ENCODE data around the gene TPRN. TPM values are rescaled to one million over a fixed set of nuclear protein-coding genes. Genes with fewer than 3 reads are reported as not detected.
A peak's percentile ranks its signal among the peaks of the same experiment; 100 is the strongest.

Gene TPRN
- total RNA-seq, 2 donors from 2014 or later, result 90.0 to 91.3 TPM

DNA sequence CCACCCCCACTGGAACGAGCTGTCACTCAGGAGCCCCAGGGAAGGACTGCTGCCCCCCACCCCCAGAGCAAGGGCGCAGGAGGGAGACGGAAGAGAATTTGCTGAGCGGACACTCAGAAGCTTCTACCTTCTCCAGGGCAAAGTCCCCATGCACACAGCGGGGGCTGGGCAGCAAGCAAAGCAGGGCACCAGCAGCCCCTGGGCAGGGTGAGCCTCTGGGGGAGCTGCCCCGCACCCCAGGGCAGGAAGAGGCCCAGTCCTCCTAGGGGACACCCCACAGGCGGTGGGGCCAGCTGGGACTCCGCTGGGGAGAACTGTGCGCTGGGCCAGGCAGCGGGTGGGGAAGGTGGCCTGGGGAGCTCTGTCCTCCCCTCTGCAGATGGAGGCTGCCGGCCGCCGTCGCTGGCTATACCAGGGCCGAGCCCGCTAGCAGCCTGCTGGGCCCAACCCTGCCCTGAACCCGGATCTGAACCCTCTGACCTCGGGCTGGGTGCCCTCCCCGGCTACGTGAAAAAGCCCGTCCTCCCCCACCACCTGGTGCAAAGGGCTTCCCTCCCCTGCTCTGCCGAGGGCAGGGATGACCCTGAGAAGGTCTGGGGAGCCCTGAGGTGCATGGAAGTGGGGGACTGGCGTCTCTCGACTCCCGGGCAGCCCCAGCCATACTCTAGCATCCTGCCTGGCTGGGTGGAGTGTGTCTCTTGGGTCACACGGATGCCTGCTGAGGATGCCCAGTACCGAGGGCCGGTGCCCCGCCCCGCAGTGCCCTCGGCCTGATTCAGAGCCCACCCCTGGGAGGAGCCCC lies 29.6 kb upstream of the TPRN start:
- Histone ChIP-seq H3K27me3 (peaks cover 0 to 20% of the 10 kb centered on the region in 2 donors), H3K27ac (no peak overlapping the region), H3K36me3 (replicated peaks in 1 of 2; ENCODE audit: insufficient read depth in 1 of 2, low read depth in 2 of 2) (no peaks in the 10 kb centered on the region), H3K4me3 (no peak overlapping the region), H3K9me3 (no peaks in the 10 kb centered on the region), H3K4me1 (peaks cover 22% of the 10 kb centered on the region)
- ATAC-seq (no peak), DNase-seq (no peak)
- intact Hi-C loops (cut with DNase I), result loop anchor here (5.0 kb wide), 2 partner anchors 38 to 113 kb away; no protein-coding TSS in a partner anchor
- TF ChIP-seq, protein P1, sequence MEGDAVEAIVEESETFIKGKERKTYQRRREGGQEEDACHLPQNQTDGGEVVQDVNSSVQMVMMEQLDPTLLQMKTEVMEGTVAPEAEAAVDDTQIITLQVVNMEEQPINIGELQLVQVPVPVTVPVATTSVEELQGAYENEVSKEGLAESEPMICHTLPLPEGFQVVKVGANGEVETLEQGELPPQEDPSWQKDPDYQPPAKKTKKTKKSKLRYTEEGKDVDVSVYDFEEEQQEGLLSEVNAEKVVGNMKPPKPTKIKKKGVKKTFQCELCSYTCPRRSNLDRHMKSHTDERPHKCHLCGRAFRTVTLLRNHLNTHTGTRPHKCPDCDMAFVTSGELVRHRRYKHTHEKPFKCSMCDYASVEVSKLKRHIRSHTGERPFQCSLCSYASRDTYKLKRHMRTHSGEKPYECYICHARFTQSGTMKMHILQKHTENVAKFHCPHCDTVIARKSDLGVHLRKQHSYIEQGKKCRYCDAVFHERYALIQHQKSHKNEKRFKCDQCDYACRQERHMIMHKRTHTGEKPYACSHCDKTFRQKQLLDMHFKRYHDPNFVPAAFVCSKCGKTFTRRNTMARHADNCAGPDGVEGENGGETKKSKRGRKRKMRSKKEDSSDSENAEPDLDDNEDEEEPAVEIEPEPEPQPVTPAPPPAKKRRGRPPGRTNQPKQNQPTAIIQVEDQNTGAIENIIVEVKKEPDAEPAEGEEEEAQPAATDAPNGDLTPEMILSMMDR (IDR thresholded peaks at IDR 0.05), result no peak
- TF ChIP-seq POLR2A (IDR thresholded peaks at IDR 0.05), result no peak
- 54 to 65% methylated on average over 10 to 29 of the region's 31 CpGs for WGBS, 2 donors

DNA sequence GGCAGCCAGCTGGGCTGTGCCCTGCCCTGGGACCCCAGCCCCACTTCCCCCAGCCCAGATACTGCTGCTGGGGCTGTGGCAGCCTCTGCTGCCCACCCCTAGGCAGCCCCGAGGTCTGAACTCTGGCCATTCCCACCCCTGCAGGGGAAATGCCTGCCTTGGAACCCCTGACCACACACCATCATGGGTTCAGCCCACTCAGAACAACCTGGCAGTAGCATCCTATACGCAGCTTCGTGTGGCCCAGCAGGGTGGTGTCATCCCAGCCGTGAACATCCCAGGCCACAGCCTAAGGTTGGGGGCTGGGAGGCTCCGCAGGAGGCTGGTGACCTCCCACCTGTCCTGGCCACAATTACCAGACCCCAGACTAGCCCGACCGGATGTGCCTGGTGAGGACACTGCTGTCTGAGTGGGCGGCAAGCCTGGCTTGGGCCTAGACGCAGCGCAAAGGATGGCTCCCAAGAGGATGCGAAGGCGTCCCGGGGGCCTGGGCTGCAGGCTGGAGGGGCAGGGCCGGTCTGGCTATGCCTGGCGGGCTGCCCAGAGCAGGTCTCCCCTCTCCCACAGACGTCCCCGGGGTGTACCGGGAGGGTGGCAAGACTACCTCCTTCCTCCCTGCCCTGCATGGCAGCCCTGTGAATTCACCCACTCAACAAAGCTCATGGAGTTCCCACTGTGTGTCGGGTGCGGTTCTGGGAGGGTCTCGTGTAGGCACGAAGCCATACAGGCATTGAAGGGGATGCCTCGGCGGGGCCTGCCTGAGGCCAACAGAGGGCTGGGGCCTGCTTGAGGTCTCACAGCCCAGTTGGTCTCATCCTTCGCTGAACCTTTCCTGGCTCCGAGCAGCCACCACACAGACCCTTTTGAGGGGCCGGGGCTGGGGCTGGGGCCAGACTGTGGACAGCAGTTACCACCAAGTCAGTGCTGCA lies 28.7 kb upstream of the TPRN start:
- no peak for ATAC-seq
- 61 to 70% methylated on average over 21 to 26 of the region's 27 CpGs for WGBS, 2 donors
- DNase-seq, result no peak

DNA sequence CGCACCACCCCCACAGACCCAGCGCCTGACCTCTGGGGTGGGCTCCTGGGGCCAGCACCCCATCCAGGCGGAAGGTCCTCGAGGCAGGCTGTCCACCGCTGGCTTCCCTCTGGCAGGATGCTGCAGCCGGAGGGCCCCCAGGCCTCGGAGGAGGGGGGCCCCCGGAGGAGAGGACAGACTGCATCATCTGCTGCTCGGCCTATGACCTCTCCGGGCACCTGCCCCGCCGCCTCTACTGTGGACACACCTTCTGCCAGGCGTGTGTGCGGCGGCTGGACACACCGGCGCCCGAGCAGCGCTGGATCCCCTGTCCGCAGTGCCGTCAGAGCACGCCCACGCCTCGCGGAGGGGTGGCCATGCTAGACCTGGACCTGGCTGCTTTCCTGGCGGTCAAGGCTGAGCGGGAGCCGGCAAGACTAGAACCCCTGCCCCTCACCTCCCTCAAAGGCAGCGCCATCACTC lies 28.0 kb upstream of the TPRN start:
- H3K27me3 ChIP-seq, result peaks cover 0 to 16% of the 10 kb centered on the region in 2 donors
- ATAC-seq (no peak), DNase-seq (no peak)
- intact Hi-C loops (cut with DNase I), result no loop called here
- 39% methylated on average over 26 of the region's 29 CpGs; no CpG with 5 or more reads in 1 of the 2 donors for WGBS, 2 donors
- H3K36me3 ChIP-seq (replicated peaks in 1 of 2; ENCODE audit: insufficient read depth in 1 of 2, low read depth in 2 of 2), result no peaks in the 10 kb centered on the region
- no peaks in the 10 kb centered on the region for H3K9me3 ChIP-seq
- H3K27ac ChIP-seq, result no peak overlapping the region
- no peak for TF ChIP-seq POLR2A (IDR thresholded peaks at IDR 0.05)
- TF ChIP-seq, protein P1 (IDR thresholded peaks at IDR 0.05), result no peak
- peaks cover 29% of the 10 kb centered on the region for H3K4me1 ChIP-seq
- H3K4me3 ChIP-seq, result no peak overlapping the region

More for the DNA sequence above, 28.7 kb upstream of the TPRN start:
- H3K27ac ChIP-seq, result no peak overlapping the region
- intact Hi-C loops (cut with DNase I), result no loop called here
- H3K4me1 ChIP-seq, result peaks cover 23% of the 10 kb centered on the region
- no peak overlapping the region for H3K4me3 ChIP-seq
- H3K36me3 ChIP-seq (replicated peaks in 1 of 2; ENCODE audit: insufficient read depth in 1 of 2, low read depth in 2 of 2), result no peaks in the 10 kb centered on the region
- no peaks in the 10 kb centered on the region for H3K9me3 ChIP-seq
- TF ChIP-seq, protein P1 (IDR thresholded peaks at IDR 0.05), result no peak
- no peak for TF ChIP-seq POLR2A (IDR thresholded peaks at IDR 0.05)
- peaks cover 0 to 18% of the 10 kb centered on the region in 2 donors for H3K27me3 ChIP-seq

DNA sequence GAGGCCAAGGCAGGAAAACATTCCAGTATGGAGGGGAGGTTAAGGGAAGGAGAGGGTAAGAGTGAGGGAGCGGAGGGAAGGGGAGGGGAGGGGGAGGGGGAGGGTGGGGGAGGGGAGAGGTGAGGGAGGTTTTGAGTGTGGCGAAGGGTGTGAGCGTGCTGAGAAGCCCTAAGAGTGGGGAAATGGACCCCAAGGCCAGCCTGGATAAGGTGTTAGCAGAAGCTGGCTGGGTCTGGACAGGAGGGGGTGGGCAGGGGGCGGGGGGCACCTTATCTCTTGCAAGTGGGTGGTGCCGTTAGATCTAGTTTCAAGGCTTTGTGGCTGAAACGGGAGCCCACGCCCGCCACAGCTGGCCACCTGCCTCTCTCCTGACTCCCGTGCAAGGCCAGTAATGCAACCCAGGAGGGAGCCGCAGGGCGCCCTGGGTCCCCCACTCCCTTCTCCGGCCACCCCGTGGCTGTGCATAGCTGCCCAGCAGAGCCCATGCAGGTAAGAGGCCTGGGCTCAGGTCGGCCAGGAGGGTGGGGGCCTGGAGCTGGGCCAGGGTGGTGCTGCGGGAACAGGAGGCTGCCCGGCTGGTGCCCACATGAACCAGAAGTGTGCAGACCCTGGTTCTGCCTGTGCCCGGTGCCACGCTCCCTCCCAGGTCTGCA lies 27.4 kb upstream of the TPRN start:
- DNase-seq (no peak), ATAC-seq (no peak)
- no peak overlapping the region for H3K4me3 ChIP-seq
- intact Hi-C loops (cut with DNase I), result no loop called here
- no peaks in the 10 kb centered on the region for H3K9me3 ChIP-seq
- H3K4me1 ChIP-seq, result peaks cover 32% of the 10 kb centered on the region
- H3K27ac ChIP-seq, result peak overlapping the region in 3 of 4 donors; percentile 41 to 77 (median 76)
- no peaks in the 10 kb centered on the region for H3K36me3 ChIP-seq (replicated peaks in 1 of 2; ENCODE audit: insufficient read depth in 1 of 2, low read depth in 2 of 2)
- TF ChIP-seq POLR2A (IDR thresholded peaks at IDR 0.05), result no peak
- TF ChIP-seq, protein P1 (IDR thresholded peaks at IDR 0.05), result no peak
- 3 to 17% methylated on average over 7 to 16 of the region's 18 CpGs for WGBS, 2 donors
- peaks cover 0 to 12% of the 10 kb centered on the region in 2 donors for H3K27me3 ChIP-seq

Measured in body of pancreas (tissue), 4 donors.